HL-60 (cell line): ENCODE measurements around the gene LEKR1.

Source experiments
- DNase-seq, 2 experiments: peaks; one replicate each; pipeline ENCODE4 v3.0.0-alpha.2; 2010 to 2020; ENCODE audit warnings: low read depth in 1 of 2, low spot score in 1 of 2
- H3K27ac ChIP-seq: fragments of 250-450 bp; sonication (Bioruptor Pico); replicated peaks from 2 replicates; pipeline ENCODE4 v1.5.1; 2020; ENCODE audit warnings: mild to moderate bottlenecking, moderate library complexity
- H3K27me3 ChIP-seq: fragments of 250-450 bp; sonication (Bioruptor Pico); 2 replicates; pipeline ENCODE4 v1.5.1; 2021; ENCODE audit warnings: mild to moderate bottlenecking, moderate library complexity; ENCODE audit not compliant: insufficient read depth, poor library complexity, severe bottlenecking
- H3K4me3 ChIP-seq: replicated peaks from 2 replicates; pipeline ENCODE4 v1.5.1; 2011; ENCODE audit warnings: mild to moderate bottlenecking, control low read depth, low read length; ENCODE audit not compliant: insufficient read depth
- CTCF ChIP-seq: IDR thresholded peaks from one replicate; pipeline ENCODE4 v1.5.1; 2011; ENCODE audit warnings: low read length, control low read depth, inconsistent platforms; ENCODE audit not compliant: insufficient read depth
- GABPA ChIP-seq: IDR thresholded peaks from 2 replicates; pipeline ENCODE4 v1.6.1; 2012; ENCODE audit warnings: low read depth
- POLR2AphosphoS5 ChIP-seq: IDR thresholded peaks from 2 replicates; pipeline ENCODE4 v1.6.1; 2012; ENCODE audit warnings: low read depth
- REST ChIP-seq: IDR thresholded peaks from 2 replicates; pipeline ENCODE4 v1.6.1; 2012; ENCODE audit warnings: low read depth; ENCODE audit not compliant: insufficient replicate concordance
- SPI1 ChIP-seq: IDR thresholded peaks from 2 replicates; pipeline ENCODE4 v1.6.1; 2012; ENCODE audit warnings: low read depth, mild to moderate bottlenecking, borderline replicate concordance

Gene LEKR1

GRCh38 chr3:156898296-156898880 is 72.2 kb downstream of the LEKR1 start:
- Histone ChIP-seq H3K27ac (no peak overlapping the region), H3K4me3 (no peak overlapping the region), H3K27me3 (no peaks in the 10 kb centered on the region)
- DNase-seq, result no peak
- TF ChIP-seq CTCF (no peak), POLR2AphosphoS5 (no peak), SPI1 (no peak), GABPA (no peak), REST (no peak)

GRCh38 chr3:156899951-156900350 is 73.8 kb downstream of the LEKR1 start:
- Histone ChIP-seq H3K4me3 (no peak overlapping the region), H3K27me3 (no peaks in the 10 kb centered on the region), H3K27ac (no peak overlapping the region)
- no peak for TF ChIP-seq GABPA
- no peak for TF ChIP-seq REST
- no peak for TF ChIP-seq POLR2AphosphoS5
- no peak for TF ChIP-seq SPI1
- TF ChIP-seq CTCF, result no peak
- DNase-seq, result no peak

GRCh38 chr3:156902916-156903315 is 76.8 kb downstream of the LEKR1 start:
- no peak for TF ChIP-seq REST
- TF ChIP-seq POLR2AphosphoS5, result no peak
- no peak for TF ChIP-seq GABPA
- TF ChIP-seq CTCF, result no peak
- no peak for TF ChIP-seq SPI1
- Histone ChIP-seq H3K27ac (no peak overlapping the region), H3K27me3 (no peaks in the 10 kb centered on the region), H3K4me3 (no peak overlapping the region)
- DNase-seq, result no peak
